GM18505 (cell line): Measurements from ENCODE around the gene CEMIP.

Source experiments
- ATAC-seq: cut with Tn5 transposase; IDR thresholded peaks from one replicate; pipeline ENCODE4 v1.9.1; 2021; ENCODE audit not compliant: unreplicated experiment
- POLR2A ChIP-seq: IDR thresholded peaks from 4 replicates; pipeline ENCODE4 v1.6.1; 2011; ENCODE audit warnings: borderline replicate concordance; ENCODE audit not compliant: insufficient read depth, insufficient read length; ENCODE audit errors: extremely low read depth

The CEMIP gene

DNA sequence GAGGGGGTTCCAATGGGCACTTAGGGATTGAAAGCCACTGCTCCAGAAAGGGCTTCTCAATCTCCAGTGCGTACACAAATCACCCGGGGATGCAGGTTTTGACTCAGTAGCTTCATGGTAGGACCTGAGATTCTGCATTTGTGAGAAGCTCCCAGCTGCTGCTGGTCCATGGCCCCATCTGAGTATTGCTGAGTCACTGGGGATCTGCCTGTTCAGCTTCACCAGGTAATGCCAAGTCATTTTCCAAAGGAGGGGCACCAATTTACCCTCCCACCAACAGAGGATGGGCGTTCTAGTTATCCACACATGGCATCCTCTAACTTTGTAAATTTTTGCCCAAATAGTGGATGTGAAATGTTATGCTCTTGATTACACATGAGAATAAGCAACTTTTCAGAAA, 12.9 kb upstream of the CEMIP start:
- ATAC-seq = no peak

DNA sequence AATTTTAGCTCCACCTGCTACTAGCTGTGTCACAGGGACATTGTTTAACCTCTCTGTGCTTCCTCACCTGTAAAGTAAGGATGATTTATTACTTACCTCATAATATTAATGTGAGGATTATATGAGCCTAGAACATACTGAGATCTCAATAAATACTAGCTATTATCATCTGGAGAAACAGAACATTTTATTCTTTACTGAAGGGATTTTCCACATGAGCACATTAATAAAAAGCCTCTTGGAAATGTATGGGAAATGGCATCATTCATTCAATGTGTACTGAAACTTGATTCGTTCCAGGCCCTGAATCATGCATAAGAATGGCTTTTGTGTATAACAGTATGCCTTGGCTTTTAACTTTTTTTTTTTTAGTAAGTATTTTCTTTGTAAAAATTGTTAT, 11.0 kb upstream of the CEMIP start:
- TF ChIP-seq POLR2A = no peak
- ATAC-seq = no peak

More for the DNA sequence above, 12.9 kb upstream of the CEMIP start:
- TF ChIP-seq POLR2A = no peak

- TF ChIP-seq POLR2A = no peak
- no peak for ATAC-seq
These were observed 9.9 kb upstream of the CEMIP start for GRCh38 chr15:80769153-80769828.

DNA sequence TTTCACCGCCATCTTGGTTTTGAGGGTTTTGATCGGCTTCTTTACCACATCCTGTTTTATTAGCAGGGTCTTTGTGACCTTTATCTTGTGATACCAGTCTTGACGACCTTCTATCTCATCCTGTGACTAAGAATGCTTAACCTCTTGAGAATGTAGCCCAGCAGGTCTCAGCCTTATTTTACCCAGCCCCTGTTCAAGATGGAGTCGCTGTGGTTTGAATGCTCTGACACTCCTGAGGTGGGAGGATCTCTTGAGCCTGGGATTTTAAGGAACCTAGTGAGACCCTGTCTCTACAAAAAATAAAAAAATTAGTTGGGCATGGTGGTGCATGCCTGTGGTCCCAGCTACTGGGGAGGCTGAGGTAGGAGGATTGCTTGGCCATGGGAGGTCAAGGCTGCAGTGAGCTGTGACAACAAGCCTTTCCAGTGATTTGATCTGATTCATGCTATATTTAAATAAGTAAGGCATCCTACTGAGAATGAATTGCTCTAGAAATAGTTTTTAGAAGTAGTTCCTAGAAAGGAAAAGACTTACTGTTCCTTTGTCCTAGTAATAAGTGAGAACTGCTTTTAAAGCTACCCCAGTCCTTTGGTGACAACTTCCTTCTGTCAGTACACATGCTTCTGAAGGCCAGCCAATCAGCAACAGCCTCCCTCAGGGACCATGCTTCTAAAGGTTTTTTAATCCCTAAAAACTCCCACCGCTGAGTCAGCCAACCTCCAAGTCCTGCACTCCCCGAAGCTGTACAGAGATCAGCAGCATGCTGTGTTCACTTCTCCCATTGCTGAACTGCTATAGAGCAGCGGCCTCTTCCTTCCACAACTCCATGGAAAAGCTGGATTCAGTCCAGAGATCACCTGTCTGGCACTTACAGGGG, 9.1 kb upstream of the CEMIP start:
- no peak for TF ChIP-seq POLR2A
- no peak for ATAC-seq

- no peak for ATAC-seq
- no peak for TF ChIP-seq POLR2A
These were observed 6.0 kb upstream of the CEMIP start for GRCh38 chr15:80773122-80773551.

DNA sequence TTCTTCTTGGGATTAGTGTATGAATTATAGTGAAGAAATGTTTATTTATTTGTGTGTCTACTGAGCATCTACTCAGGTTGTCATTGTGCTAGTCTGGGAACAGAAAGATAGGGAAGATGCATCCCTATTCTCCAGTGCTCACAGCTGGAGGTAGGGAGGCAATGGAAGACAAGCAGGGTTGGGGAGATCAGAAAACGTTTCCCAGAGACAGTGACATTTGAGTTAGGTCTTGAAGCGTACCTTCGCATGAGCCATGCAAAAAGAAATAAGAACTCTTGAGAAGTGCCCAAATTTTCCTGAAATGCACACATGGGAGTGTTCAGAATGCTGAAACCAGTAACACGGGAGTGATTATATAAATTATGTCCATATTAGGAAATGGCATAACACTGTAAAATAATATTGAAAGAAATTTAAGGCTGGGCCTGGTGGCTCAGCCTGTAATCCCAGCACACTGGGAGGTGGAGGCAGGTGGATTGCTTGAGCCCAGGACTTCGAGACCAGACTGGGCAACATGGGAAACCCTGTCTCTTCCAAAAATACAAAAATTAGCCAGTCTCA, 5.3 kb upstream of the CEMIP start:
- no peak for TF ChIP-seq POLR2A
- no peak for ATAC-seq

DNA sequence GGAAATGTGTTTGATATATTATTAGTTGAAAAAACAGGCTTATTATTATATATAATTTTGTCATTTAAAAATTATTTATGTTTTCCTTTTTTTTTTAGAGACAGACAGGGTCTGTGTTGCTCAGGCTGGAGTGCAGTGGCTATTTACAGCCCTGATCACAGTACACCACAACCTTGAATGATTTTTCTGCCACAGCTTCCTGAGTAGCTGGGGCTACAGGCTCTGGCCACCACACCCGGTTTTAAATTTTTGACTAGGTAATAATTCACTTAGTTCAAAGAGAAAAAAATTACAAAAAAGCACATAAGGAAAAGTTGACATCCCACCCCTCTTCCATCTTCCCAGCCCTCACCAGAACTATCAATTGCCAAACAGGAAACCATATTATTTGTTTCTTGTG, 4.7 kb upstream of the CEMIP start:
- ATAC-seq = no peak
- no peak for TF ChIP-seq POLR2A

GRCh38 chr15:80775338-80775737, 3.8 kb upstream of the CEMIP start:
- TF ChIP-seq POLR2A = no peak

GRCh38 chr15:80776420-80777045, 2.6 kb upstream of the CEMIP start:
- no peak for TF ChIP-seq POLR2A

More at GRCh38 chr15:80775338-80775737, 3.8 kb upstream of the CEMIP start:
- no peak for ATAC-seq

GRCh38 chr15:80777137-80777536, 2.0 kb upstream of the CEMIP start:
- ATAC-seq = no peak
- TF ChIP-seq POLR2A = no peak

More at GRCh38 chr15:80776420-80777045, 2.6 kb upstream of the CEMIP start:
- ATAC-seq = no peak

DNA sequence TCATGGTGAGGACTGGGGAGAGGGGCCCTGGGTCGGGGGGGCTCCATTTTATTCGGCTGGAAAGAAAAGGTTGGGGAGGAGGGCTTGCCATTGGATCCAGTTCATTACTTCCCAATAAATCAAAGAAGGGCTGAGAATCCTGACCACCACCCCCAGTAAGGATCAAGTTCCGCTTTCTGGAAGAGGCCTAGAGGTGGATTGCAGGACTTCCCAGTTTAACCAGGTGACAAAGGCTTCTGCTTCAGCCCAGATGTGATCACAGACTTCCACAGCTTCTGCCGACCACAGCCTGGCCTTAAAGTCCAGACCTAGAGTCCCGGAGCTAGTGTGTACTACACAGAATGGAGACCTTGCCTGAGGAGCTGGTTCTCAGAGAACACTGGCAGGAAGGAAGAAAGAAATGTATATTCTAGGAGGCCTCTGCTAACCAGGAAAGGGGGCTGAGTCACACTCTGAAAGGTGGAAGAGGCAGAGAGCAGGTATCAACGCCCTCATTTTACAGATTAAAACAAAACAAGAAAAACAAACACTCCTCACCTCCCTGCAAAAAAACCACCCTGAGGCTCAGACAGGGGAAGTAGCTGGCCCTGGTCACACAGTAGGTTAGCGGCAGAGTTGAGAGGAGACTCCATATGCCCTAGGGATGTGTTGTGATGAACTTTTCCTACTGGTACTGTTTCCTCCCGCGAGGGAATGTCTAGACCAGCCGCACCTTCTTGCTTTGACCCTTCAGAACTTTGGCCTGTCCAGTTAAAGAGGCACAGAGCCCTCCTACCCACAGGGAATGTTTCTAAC, 1.1 kb upstream of the CEMIP start:
- ATAC-seq = no peak

DNA sequence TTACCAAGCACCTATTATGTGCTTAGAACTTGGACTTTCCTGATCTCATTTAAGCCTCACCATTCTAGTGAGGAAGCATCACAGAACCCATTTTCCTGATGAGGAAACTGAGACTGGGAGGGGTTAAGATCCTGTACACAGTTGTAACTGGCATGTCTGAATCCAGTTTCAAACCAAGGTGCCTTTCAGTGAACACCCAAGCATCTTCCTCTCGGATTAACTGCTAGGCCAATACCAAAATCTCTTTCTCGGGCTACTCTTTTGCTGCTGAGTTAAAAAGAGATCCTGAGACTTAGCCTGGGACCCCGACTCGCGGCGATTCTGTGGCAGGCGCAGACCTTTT, 578 bp upstream of the CEMIP start:
- no peak for TF ChIP-seq POLR2A
- ATAC-seq = no peak

More for the DNA sequence above, 1.1 kb upstream of the CEMIP start:
- no peak for TF ChIP-seq POLR2A
